SK-N-MC (cell line): ENCODE results near the gene DCST2.

Experiments
- EZH2 ChIP-seq: fragments of 200-600 bp; sonication (generic); IDR thresholded peaks from one replicate; pipeline ENCODE4 v1.6.1; 2017; ENCODE audit warnings: antibody characterized with exemption
- POLR2AphosphoS5 ChIP-seq: IDR thresholded peaks from 2 replicates; pipeline ENCODE4 v1.6.1; 2012; ENCODE audit warnings: mild to moderate bottlenecking, low read depth, low read length, borderline replicate concordance

GRCh38 chr1:154990276-154990675, 43.3 kb downstream of the DCST2 start:
- no peak for TF ChIP-seq POLR2AphosphoS5
- TF ChIP-seq EZH2 = no peak
